Measurements from ENCODE around the gene TNF. TPM values are rescaled to one million over a fixed set of nuclear protein-coding genes. Genes with fewer than 3 reads are reported as not detected.
A peak's percentile ranks its signal among the peaks of the same experiment; 100 is the strongest.

The TNF gene
- total and polyA plus RNA-seq, 2 of the 13 experiments (the other 11 are each of a cell fraction or from before 2014, with no cell fraction given): not detected

- peak; percentile 77 for TF ChIP-seq HOMEZ (CRISPR knock-in tag; IDR thresholded peaks at IDR 0.05; ENCODE audit: low read depth)
- TF ChIP-seq MXD3 (CRISPR knock-in tag; IDR thresholded peaks at IDR 0.05): peak; percentile 94; the same call in 1 of the 2 replicates
- no peak for TF ChIP-seq ZFP62 (CRISPR knock-in tag; IDR thresholded peaks at IDR 0.05)
- TF ChIP-seq ZBTB25 (CRISPR knock-in tag; IDR thresholded peaks at IDR 0.05): peak; percentile 65
- TF ChIP-seq MED1 (CRISPR knock-in tag; IDR thresholded peaks at IDR 0.05): peak; percentile 90
- TF ChIP-seq NBN (conservative IDR thresholded peaks at IDR 0.05): no peak
- no peak for TF ChIP-seq LCORL (IDR thresholded peaks at IDR 0.05)
- TF ChIP-seq LCORL (CRISPR knock-in tag; IDR thresholded peaks at IDR 0.05): no peak
- TF ChIP-seq ZNF503 (CRISPR knock-in tag; IDR thresholded peaks at IDR 0.05): peak; percentile 86
- TF ChIP-seq ZNF510 (CRISPR knock-in tag; IDR thresholded peaks at IDR 0.05; ENCODE audit: low read depth): peak; percentile 40; the same call in 1 of the 2 replicates
- no peak for TF ChIP-seq FOSL1 (CRISPR knock-in tag; IDR thresholded peaks at IDR 0.05; ENCODE audit: borderline replicate concordance)
- TF ChIP-seq ZNF543 (CRISPR knock-in tag; IDR thresholded peaks at IDR 0.05): peak; percentile 58
- peak; percentile 76 for TF ChIP-seq ZNF232 (CRISPR knock-in tag; IDR thresholded peaks at IDR 0.05; ENCODE audit: borderline replicate concordance)
- TF ChIP-seq ZSCAN9 (CRISPR knock-in tag; IDR thresholded peaks at IDR 0.05; ENCODE audit: borderline replicate concordance): peak; percentile 78; the same call in 1 of the 2 replicates
- TF ChIP-seq DDIT3 (CRISPR knock-in tag; IDR thresholded peaks at IDR 0.05): 0 out of 2 replicates have a peak, but pooled peaks have one; percentile 76
- TF ChIP-seq GABPB1 (CRISPR knock-in tag; IDR thresholded peaks at IDR 0.05): peak; percentile 98
- no peak; the same call in 1 of the 2 replicates for TF ChIP-seq TOE1 (CRISPR knock-in tag; IDR thresholded peaks at IDR 0.05)
- peak; percentile 4 for TF ChIP-seq HHEX (CRISPR knock-in tag; IDR thresholded peaks at IDR 0.05)
- no peak for TF ChIP-seq ZNF17 (CRISPR knock-in tag; IDR thresholded peaks at IDR 0.05)
- TF ChIP-seq REL (CRISPR knock-in tag; conservative IDR thresholded peaks at IDR 0.05): peak; percentile 69; the same call in 1 of the 2 replicates
These were observed 33.5 kb upstream of the TNF start, which contains the start of gene DDX39B (continued) for GRCh38 chr6:31541658-31542521.
